HPDE6-E6E7 (cell line): ENCODE data around the gene DGKG.

ENCODE experiments used
- DNase-seq: peaks from one replicate; pipeline ENCODE4 v3.0.0; 2011; ENCODE audit warnings: missing footprints; ENCODE audit errors: extremely low spot score

Gene DGKG

DNA sequence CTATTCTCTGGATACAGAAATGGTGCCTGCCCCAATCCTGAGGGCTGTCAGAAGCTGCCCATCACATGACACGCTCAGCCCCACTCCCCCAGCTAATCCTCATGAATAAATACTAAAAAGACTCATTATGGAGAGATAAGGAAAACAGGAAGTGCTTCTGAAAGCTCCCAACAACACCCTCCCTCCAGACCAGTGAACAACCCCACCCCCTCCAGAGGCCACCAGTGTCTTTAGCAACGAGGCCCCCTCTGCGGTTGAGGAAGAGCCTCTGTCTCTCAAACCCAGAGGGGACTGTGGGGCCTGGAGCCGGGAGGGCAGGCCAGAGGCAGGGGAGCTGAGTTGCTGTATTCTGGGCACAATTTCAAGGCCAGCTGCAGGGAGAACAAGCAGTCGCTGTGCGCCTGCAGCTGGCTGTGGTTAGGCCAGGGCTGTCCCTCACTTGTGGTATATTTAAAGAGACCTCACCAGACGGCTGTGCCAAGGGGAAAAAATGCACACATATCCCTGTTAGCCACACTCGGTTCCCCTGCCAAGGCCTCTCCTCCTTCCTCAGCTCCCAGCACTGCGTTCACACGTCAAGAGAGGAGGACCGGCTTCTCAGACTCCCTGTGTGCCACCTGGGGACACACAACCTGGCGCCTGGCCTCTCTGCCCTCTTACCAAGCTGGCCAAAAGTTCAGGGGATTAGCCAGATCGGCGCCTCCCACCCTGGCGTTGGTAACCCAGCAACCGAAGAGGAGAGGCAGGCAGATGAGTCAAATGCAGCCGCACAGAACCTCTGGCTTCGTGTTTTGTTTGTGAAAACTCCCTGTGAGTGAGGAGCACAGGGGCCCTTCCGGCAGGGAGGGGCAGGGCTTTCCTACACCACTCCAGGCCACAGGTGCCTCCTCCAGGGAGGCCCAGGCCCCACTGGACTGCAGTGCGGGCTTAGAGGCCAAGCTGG is 152.0 kb downstream of the DGKG start:
- DNase-seq, result peak; percentile 37

DNA sequence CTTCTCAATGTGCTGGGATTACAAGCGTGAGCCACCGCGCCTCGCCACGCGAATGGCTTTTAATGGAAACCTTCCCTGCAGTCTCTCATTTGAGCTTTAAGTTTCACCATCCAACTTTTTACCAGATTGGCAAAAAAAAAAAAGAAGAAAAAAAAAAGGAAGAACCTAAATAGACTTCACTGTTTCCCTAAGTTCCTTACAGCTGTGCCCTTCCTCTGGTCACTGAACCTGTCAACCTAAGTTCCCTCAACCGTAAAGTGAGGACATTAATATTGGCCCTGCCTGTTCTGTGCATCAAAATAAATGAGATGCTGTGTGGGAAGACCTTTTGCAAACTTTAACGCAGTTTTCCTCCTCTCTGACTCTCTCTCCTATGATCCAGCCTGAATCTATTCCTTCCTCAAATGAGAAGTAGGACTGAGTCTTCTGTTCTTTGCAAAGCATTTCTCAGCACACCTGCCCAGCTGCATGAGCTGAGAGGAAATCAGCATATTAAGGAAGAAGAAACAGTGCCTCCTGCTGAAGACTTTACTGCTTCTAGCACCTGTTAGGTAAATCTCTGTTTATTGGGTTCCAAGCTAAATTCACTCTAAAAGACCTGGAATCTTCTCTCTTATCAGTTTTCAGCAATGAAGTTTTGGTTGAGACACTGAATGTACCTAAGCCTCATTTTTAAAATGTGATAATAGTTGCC is 153.6 kb downstream of the DGKG start:
- no peak for DNase-seq

DNA sequence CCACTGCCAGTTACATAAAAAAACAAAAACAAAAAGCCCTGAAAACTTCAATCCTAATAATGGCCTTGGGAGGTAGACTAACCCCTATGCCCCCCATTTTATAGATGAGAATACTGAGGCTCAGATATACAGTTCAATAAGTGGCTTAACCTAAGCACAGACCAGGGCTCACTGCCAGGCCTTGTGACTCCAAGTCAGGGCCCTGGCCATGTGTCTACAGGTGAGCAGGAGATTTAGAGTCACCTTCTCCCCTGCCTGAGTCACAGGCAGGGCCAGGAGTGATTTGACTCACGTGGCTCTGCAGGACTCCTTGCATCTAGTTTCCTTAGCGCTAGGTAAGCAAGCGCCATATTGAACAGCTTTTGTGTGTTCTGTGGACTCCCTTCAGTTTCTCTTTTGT is 154.5 kb downstream of the DGKG start:
- no peak for DNase-seq

DNA sequence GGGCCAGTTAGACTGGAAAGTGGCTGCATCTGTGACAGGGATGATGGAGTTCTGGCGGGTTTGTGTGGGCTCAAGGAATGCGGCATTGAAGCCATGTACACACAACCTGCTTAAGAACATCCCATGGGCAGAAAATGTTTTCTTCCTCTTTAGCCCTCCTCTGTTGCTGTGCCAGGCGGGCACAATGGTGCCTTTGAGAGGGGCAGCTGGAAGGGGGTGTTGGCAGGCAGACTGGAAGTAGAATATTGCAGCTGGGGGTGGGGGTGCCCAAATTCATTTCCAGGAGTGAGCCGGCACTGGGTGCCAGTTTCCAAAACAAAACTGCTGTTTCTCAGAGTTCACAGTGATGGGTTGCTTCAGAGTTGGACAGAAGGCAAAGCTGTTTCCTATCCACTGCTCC is 161.3 kb downstream of the DGKG start:
- DNase-seq, result no peak

DNA sequence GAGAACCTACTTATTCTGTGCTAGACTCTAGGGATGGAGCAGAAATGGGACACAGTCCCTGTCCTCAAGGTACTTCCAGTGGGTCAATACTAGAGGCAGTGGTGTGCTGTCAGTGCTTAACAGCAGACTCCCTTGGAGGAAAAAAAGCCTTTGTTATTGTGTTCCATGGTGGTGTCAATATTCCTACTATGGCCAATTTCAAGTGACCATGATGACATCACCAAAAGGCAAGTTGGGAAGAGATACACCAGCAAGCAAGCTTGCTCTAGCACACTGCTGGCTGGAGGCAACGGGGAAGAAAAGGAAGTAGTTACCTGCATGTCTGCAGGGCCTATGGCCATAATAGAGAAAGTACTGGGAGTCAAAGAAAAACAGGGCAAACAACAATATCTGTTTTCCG is 163.6 kb downstream of the DGKG start:
- no peak for DNase-seq

DNA sequence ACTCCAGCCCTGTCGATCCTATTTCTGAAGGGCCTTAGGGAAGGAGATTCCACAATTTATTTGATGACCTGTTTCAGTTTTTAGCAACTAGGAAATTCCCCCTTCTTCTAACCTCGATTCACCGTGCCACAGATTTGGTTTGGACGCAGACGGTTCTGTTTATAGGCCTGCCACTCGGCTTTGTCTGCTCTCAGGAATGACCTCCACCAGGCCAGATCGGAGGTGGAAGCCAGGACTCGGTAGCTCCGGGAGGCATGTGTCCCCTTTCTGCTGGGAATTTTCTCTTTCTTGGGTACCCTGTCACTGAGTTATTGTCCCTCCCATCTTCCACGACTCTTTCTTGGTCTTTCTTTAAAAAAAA is 167.6 kb downstream of the DGKG start:
- DNase-seq, result no peak

DNA sequence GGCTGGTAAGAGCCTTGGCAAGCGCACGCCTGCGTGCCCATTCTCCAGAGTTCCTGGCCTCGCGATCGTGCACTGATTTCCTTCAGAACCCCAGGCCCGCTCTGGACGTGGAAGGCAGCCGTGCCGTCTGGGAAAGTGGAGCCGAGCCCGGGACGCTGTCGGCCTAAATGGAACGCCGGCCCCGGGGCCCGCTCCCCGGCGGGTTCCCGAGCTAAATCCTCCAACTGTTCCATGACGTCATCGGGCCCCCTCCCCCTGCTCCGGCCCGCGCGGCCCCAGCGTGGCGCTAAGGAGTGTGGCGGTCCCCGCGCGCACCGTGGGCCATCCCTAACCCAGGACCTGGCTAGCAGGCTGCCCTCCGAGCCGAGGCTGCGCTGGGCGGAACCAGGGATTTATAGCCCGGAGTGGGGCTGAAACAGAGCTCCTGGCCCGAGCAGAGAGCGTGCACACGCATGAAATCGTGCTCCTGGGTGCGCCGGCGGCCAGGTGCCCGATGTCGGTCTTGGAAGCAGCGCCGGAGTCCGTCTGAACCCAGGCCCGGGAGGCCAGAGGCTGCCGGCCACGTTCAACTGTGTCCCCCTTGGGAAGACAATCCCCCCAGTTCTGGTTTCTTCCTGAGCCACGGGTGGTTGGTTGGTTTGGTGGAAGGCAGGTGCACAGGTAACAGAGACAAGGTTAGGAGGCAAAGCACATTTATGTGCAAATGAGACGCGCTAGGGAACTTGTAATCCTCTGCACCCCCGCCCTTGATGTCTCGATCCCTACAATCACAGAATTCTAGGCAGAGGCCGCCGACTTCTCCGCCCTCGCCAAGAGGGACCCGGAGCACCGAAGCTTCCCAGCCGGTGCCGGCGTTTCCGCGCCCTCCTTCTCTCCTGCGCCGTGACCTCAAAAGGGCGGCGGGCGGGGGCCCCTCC is 168.2 kb downstream of the DGKG start:
- no peak for DNase-seq

DNA sequence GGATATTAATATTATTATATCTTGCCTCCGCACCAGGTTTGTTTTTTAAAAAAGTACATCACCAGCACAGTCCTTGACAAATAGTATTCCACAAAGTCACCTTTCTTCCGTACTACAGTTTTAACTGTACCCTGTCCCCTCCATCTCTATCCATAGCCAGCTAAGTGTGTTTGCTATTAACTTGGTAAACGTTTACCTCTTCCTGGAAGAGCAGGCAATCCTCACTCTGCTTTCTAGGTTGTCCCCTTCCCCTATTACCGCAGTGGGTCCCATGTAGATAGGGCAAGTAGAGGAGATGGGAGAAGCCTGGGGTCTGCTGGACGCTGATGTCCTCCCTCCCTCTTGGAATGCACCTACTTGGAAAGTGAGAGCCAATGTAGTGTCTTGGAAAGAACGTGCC is 169.2 kb downstream of the DGKG start:
- DNase-seq, result no peak

DNA sequence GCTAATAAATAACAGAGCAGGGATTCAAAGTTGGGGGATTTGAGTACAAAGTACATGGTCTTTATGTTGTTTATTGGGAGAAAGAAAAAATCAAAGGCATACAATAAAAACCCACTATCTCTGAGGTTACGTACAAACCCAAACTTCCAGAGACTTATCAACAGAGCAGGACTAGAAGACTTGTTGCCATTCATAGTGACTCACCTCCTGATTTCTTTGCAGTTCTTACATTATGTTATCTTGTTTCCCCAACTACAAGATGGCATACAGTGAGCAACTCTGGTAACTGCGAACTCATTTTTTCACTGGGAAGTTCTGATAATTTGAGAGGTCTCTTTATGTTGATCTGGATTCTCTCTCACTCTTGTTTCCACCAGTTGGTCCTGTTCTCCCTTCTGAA is 172.5 kb downstream of the DGKG start:
- DNase-seq, result no peak

DNA sequence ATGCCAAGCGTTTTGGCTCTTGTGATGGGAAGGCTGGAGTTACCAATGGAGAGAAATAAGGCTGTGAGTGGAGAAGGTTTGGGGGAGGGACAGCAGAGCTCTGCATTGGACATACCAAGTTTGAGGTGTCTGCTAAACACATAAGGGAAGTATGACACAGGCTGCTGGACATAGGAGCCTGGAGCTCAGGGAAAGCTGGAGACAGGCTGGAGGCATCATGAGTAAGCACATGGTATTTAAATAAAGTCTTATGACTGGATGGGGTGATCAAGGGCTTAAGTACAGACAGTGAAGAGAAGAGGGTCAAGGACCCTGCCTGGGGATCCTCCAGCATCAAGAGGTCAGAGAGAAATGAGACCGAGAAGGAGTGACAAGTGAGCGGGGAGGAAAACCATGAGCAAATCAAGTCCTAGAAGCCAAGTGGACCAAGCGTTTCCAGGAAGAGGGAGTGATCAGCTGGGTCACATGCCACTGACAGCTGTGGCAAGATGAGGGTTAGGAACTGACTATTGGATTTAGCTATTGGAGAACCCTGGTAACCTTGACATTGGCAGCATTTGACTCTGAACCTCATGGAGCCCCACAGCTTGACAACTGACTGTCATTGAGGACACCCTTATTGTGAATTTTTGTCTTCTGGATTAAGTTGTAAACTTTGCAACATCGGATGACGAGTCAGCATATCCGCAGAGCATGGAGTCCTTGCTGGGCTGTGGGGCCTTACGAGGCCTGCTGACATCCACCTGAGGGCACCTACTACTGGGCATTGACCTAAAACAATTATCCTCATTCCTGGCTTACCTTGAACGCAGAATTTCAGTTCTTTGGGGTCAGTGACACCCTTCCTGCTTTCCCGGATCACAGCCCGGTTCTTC is 174.4 kb downstream of the DGKG start:
- DNase-seq, result no peak

DNA sequence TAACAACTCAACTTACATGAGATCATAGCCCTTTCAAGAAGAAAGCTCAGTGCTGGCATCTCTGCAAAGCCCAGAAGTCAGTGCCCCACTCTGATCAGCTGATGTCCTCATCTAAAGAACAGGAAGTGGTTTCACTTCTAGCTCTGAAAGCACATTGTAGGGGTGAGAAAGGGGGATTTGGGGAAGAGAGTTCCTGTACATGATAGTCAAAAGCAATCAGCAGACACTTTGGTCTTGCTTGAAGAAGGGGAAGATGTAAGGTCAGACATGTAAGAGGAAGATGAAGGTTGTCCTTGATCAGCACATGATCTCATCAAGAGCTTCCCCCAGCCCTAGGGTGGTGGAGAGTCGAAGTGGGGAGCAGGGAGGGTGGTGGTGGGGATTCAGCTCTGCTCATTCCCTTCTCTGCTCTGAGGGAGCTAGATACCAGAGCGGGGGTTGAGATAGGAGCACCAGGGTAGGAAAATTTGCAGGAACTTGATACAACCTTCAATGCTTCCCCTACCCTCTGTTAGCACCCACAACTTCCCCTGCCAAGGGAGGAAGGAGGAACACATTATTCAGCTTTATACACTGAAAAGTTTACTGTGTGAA is 176.7 kb downstream of the DGKG start:
- DNase-seq, result no peak

DNA sequence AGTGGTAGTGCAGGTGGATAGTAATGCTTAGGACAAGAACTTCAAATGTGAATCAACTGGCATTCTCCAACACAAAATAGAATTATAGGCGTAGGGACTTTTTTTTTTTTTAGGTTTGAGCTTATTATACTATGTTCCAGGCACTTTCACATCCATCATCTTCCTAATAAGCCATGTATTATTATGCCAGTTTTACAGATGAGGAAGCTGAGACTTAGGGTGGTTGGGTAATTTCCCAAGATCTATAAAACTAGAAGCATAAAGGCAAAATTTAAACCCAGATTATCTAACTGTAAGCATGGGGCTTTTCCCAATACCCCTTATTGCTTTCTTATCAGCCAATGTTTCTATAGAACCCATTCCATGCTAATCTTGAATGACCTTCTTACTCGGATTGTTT is 178.0 kb downstream of the DGKG start:
- no peak for DNase-seq

DNA sequence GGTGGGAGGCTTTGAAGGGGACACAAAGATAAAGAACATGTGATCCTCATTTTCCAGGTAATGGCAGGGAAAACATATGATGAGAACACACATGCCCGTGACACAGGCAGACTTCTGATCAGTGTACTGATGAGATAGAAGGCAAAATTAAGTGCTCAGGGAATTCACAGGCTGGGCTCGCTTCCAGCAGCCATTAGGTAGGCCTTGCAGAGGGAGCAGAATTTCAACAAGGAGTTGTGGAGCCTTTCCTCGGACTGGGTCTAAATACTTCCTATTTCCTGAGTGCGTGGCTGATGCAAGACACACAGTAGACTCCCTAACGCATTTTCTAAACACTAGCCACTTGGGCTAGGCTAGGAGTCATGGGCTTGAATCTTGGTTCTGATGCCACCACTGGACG is 179.2 kb downstream of the DGKG start:
- no peak for DNase-seq

DNA sequence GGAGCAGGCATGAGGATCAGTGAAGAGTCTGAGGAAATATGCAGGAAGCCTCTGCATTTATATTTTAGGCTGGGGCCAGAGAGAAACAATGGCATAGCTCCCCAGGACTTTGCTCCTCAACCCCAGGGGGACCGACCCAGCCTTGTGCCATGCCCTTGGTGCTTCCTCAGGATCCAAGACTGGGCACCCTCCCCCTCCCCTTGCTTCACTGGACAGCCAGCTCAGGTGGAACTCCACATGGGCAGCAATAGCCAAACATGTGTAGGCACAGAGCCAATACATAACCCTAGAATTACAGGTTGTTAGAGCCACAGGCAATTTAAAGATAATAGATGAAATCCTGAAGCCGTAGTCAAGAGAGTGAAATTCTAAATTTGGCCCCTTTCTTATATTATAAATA is 180.1 kb downstream of the DGKG start:
- no peak for DNase-seq

DNA sequence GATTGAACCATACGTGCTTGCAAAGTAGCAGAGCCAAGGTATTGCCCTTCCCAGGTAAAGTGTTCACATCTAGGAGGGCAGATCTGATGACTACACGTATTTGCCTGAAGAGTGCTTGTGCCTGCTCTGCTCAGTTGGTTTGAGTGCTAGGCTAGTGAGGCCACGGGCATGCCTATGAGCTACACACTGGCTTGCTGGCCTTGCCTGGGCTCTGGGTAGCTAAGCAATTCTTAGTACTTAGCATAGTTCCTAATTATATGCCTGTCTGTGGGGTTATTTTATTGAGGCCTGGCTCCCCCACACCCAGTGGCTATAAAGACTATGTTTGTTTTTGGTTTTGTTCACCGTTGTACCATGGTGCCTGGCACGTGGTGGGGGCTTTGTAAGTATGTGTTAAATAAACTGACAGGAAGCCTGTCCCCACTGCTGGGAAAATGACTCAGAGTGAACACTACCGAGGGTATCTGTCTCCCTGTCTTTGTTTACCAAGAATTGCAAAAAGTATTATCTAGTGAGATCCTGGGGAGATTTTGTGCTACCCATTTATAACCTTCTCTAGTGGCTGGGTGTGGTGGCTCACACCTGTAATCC is 181.0 kb downstream of the DGKG start:
- no peak for DNase-seq

DNA sequence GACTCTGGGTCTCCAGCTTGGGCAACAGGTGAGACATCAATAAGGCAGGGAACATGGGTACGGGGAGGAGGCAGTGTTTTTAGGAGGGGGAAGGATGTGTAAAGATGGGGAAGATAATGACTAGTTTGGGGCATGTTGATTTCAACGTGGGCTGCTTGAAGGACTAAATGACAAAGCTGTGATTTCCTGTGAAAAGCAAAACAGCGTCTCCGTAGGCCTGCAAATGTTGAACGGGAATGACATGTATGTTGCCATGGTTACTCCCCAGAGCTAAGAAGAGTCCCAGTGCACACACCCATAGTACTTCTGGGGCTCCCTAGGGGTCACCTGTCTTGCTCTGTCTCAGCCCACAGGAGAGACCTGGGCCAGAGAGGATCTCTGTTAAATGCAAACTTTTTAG is 181.9 kb downstream of the DGKG start:
- DNase-seq, result no peak

DNA sequence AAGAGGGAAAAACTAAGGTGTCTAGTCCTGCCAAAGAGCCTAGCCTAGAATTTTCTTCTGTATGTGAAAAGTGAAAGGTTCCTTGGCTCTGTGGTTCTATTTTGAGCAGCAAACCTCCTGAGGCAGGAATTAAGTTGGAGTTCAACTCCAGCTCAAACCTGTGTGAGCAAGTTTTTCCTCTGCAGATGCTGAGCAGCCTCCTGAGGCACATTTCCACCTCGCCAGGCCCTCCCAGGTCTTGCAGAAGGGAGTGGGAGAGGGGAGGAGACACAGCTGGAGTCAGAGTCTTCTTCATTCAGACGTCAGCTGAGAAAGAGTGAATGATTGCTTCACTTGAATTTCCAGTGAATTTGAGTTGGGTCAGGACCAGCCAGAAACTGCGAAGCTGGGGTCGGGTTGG is 183.6 kb downstream of the DGKG start:
- no peak for DNase-seq

DNA sequence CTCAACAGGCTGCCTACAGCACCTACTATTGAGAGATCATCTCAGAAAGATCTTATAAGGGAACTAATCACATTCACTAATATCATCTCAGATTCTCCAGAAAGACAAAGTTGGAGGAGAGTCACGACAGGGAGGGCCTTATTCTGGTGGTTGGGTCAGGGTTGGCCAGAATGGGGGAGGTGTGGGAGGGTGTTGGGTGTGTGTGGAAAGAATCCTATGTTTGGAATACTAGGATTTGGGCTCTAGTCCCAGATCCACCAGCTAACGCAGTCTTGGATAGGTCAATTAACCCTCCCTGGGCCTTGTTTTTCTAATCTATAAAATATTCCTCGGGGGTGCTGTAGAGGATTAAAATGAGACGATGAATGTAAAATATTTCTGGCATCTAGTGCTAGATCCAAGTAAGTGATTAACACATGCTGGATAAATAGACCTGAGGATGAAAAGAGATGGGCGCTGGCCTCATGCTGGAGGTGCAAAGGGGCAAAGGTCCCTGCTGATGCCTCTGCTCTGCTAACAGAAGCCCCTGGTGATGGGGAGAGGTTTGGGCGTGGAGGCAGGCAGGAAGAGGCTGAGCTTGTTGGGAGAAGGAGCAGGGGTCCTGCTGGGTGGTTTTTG is 185.6 kb downstream of the DGKG start:
- no peak for DNase-seq

DNA sequence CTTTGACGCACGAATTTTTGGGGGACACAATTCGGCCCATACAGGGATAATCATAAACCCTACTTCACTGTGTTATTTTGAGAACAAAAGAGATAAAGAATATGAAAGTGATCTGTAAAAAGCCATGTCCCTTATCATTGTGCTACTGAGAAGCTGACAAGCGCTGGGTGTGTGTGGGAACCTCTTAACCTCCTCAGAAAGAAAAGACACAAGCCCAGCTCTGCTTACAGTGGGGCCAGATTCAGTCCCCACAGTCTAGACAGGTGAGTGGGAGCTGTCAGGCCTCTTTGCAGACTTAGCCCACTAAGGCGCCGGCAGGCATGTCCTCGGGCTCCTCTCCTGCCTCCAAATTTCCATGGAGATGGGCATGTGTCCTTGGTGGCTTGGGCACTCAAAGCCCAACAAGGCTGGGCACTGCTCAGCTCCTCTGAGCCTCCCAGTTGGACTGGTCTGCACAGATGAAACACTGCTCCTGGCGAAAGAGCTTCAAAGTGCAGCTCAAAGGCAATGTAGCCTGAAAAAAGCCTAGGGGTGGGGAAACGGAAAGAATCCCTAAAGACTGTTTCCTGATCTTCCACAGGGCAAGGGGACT is 188.7 kb downstream of the DGKG start:
- DNase-seq, result no peak

DNA sequence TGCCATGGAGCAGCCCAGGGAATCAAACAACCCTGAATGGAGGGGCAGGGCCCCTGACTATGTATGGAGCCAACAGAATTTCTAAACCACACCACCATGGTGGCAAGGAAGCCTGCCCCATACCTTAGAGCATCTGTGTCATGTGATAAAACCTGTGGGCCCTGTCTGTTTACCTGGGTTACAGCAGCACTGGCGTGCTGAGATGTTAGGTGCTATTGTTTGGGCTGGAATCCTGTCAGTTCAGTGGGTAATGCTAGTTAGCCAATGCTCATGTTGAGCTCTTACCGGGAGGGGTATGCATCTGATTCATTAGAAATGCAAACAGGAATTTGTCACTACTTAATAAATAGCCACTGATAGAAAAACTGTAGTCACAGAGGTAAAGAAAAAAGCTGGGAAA is 189.7 kb downstream of the DGKG start:
- DNase-seq, result no peak
